Measurements from ENCODE around the gene SPATA31E1.
"Not testable (repeated sequence)": the region's sequence is repeated elsewhere in the genome, so short reads cannot be mapped to it uniquely, and the experiment has no call there.

SPATA31E1 gene

GRCh38 chr9:87882627-87883026, at the start of gene SPATA31E1:
Gene SPATA31E1, plus strand, starts transcription at chr9:87882877. Its CDS starts 15 bp downstream, at chr9:87882892.
- DNase-seq, result no peak

- no peak for DNase-seq
Observed at GRCh38 chr9:87834357-87834756, 48.3 kb upstream of the SPATA31E1 start.

- no peak for DNase-seq
Observed at GRCh38 chr9:87836536-87836935, 46.1 kb upstream of the SPATA31E1 start.

- no peak for DNase-seq
Observed at GRCh38 chr9:87836951-87837705, 45.5 kb upstream of the SPATA31E1 start.

GRCh38 chr9:87840134-87840533, 42.5 kb upstream of the SPATA31E1 start:
- no peak for DNase-seq

- DNase-seq, result no peak
Observed at GRCh38 chr9:87842878-87843585, 39.6 kb upstream of the SPATA31E1 start.

- no peak for DNase-seq
Observed at GRCh38 chr9:87844506-87844905, 38.2 kb upstream of the SPATA31E1 start.

- DNase-seq, result not testable (repeated sequence)
Observed at GRCh38 chr9:87847817-87848216, 34.9 kb upstream of the SPATA31E1 start.

- no peak for DNase-seq
Observed at GRCh38 chr9:87849144-87849758, 33.4 kb upstream of the SPATA31E1 start.

GRCh38 chr9:87850391-87850790, 32.3 kb upstream of the SPATA31E1 start:
- no peak for DNase-seq

GRCh38 chr9:87851186-87851585, 31.5 kb upstream of the SPATA31E1 start:
- not testable (repeated sequence) for DNase-seq

GRCh38 chr9:87853302-87853701, 29.4 kb upstream of the SPATA31E1 start:
- no peak for DNase-seq

- DNase-seq, result no peak
Observed at GRCh38 chr9:87853876-87854579, 28.6 kb upstream of the SPATA31E1 start.

- no peak for DNase-seq
Observed at GRCh38 chr9:87854580-87854955, 28.1 kb upstream of the SPATA31E1 start.

GRCh38 chr9:87855061-87855460, 27.6 kb upstream of the SPATA31E1 start:
- no peak for DNase-seq

- DNase-seq, result no peak
Observed at GRCh38 chr9:87857141-87857947, 25.3 kb upstream of the SPATA31E1 start.

GRCh38 chr9:87857948-87858335, 24.7 kb upstream of the SPATA31E1 start:
- DNase-seq, result no peak

GRCh38 chr9:87859137-87859536, 23.5 kb upstream of the SPATA31E1 start:
- DNase-seq, result no peak

- DNase-seq, result no peak
Observed at GRCh38 chr9:87859786-87860185, 22.9 kb upstream of the SPATA31E1 start.

GRCh38 chr9:87861332-87861731, 21.3 kb upstream of the SPATA31E1 start:
- DNase-seq, result no peak

GRCh38 chr9:87862536-87863268, 20.0 kb upstream of the SPATA31E1 start:
- no peak for DNase-seq
